Measurements from ENCODE around the gene DDR1.
A peak's percentile ranks its signal among the peaks of the same experiment; 100 is the strongest.
"Not testable (repeated sequence)": the region's sequence is repeated elsewhere in the genome, so short reads cannot be mapped to it uniquely, and the experiment has no call there.

DDR1 gene

DNA sequence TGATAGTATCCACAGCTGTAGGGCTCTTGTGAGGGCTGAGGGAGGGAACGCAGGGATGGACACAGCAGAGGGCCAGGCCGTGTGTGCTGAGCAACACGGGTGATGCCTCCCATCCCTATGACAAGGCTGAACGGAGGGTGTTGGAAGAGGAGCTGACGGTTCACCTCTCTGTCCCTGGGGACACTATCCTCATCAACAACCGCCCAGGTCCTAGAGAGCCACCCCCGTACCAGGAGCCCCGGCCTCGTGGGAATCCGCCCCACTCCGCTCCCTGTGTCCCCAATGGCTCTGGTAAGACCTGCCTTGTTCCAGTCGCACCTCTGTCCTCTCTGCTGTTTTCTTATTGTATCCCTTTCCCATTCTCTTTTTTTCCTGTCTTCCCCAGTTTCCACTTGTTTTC, 10.1 kb downstream of the DDR1 start:
- no peak for DNase-seq (ENCODE audit: low spot score)

DNA sequence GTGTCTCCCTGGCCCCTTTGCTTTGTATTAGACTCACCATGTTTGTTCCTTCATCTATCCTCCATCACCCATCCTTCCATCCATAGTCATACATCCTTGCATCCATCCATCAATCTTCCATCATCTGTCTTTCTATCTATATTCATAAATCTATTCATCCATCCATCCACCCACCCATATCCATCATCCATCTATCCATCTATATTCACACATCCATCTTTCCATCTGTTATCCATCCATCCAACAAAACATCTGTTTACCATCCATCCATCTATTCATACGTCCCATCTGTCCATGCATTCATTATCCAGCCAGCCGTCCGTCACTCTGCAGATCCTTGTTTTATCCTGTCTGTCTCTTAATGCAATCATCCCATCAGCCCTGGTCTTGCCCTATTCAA, 10.6 kb downstream of the DDR1 start:
- no peak for DNase-seq (ENCODE audit: low spot score)

DNA sequence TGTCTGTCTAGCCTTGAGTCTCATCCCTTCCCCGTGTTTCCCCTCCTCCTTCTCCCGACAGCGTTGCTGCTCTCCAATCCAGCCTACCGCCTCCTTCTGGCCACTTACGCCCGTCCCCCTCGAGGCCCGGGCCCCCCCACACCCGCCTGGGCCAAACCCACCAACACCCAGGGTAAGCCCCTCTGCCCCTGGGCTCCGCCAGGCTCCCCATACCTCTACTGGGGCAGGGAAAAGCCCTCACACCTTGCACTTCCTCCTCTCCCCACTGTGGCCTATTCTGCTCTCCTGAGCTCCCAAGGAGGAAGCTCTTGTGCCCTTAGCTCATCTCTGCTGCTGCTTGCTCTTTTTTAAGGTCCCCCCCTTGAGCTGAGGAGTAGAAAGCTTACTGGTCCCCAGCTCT, 11.0 kb downstream of the DDR1 start:
- DNase-seq (ENCODE audit: low spot score), result no peak

DNA sequence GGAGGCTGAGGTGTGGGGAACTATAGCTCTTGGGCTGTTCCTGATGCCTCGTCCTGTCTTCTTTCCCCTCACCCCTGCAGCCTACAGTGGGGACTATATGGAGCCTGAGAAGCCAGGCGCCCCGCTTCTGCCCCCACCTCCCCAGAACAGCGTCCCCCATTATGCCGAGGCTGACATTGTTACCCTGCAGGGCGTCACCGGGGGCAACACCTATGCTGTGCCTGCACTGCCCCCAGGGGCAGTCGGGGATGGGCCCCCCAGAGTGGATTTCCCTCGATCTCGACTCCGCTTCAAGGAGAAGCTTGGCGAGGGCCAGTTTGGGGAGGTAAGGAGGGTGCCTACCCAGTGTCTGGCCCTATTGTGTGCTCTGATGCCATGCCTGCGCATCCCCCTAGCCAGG, 12.2 kb downstream of the DDR1 start:
- DNase-seq (ENCODE audit: low spot score), result no peak

DNA sequence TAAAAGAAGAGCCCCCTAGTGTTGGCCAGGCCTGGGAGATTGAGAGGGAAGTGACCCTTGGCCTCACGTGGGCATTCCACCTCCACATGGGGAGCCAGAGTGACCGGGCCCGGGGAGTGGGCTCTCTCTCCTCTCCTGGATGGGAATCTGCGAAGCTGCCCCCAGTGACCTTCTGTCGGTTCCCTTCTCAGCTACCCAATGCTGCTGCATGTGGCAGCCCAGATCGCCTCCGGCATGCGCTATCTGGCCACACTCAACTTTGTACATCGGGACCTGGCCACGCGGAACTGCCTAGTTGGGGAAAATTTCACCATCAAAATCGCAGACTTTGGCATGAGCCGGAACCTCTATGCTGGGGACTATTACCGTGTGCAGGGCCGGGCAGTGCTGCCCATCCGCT, 13.6 kb downstream of the DDR1 start:
- DNase-seq (ENCODE audit: low spot score), result no peak

DNA sequence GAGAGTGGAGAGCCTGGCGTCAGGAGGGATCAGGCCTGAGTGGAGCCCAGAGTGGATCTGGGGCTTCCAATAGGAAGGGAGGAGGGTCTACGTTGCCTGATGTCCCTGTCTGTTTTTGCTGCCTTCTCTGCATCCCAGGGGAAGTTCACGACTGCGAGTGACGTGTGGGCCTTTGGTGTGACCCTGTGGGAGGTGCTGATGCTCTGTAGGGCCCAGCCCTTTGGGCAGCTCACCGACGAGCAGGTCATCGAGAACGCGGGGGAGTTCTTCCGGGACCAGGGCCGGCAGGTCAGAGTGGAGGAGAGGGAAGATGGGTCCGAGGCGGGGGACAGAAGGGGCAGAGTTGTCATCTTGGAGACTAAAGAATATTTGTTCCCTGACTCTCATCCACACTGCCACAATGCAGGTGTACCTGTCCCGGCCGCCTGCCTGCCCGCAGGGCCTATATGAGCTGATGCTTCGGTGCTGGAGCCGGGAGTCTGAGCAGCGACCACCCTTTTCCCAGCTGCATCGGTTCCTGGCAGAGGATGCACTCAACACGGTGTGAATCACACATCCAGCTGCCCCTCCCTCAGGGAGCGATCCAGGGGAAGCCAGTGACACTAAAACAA, 14.5 kb downstream of the DDR1 start:
- no peak for DNase-seq (ENCODE audit: low spot score)

DNA sequence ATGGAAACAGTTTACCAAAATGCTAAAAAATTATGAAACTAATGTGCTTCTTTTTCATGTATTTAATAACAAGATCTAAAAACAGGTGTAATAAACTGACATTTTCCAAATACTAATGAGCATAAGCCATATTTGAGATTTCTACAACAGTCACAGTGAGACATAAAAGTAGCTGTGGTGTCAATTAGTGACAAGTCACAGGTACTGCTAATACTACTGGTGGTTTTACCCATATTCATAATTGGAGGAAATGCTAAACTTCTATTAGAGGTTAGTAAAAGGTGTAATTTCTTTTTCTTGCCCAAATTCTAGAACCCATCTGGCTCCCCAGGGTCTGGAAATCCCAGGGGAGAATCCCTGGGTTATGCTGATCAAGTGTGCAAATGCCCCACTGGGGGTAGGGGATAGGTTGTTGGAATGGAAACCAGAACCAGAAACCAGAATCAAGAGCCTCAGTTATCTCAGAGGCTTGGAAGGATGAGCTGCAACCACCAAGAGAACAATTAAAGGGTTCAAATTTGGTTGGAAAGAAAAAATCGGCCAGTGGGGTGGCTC, 16.6 kb downstream of the DDR1 start:
- DNase-seq (ENCODE audit: low spot score), result no peak

DNA sequence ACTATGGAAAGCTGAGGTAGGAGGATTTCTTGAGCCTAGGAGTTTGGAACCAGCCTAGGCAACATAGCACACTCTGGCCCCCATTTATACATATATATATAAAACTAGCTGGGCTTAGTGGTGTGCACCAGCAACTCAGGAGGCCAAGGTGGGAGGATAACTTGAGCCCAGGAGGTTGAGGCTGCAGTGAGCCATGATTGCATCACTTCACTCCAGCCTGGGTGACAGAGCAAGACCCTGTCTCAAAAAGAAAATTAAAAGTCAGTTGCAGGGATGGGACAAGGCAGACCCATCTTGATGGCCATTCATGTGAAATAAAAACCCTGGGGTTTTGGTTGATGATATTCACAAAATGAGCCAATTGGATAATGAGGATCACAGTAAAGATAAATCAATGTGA, 17.1 kb downstream of the DDR1 start:
- DNase-seq (ENCODE audit: low spot score), result no peak

DNA sequence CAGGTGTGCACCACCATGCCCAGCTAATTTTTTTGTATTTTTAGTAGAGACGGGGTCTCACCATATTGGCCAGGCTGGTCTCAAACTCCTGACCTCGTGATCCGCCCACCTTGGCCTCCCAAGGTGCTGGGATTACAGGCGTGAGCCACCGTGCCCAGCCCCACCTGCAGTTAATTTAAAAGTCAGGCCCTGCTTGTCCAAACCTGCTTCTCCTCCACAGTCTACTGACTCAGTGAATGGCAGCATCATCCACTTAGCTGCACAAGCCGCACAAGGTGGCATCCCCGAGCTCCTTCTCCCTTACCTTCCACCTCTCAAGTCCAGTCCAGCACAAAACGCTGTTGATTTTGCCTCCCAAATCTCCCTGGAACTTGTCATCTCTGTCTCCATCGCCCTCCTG, 17.9 kb downstream of the DDR1 start:
- not testable (repeated sequence) for DNase-seq (ENCODE audit: low spot score)

DNA sequence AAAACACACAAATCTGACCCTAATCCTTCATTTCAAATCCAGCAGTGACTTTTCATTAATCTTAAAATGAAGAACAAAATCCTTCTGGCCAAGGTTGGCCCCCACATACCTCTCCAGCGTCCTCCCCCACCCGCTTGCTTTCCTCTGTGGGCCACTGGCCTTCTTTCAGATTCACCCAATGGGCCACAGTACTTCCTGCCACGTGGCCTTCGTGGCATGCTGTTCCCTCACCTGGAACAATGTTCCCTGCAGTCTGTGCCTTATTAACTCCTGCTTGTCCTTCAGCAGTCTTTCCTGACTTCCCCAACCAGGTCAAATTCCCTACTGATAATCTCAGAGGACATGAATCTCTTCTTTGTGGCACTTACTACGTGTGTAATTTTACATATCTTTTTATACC, 18.4 kb downstream of the DDR1 start:
- DNase-seq (ENCODE audit: low spot score), result no peak

DNA sequence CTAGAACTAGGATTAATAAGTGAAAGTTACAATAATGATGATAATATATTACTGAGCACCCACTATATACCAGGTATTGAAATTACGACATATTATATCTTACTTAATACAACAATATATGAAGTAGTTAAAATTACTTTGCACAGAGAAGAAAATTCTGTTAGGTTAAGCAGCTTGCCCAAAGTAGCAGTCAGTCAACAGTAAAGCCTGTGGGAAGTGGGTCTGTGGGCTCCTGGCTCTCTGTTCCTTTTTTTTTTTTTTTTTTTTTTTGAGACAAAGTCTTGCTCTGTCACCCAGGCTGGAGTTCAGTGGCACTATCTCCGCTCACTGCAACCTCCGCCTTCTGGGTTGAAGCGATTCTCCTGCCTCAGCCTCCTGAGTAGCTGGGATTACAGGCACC, 18.9 kb downstream of the DDR1 start:
- DNase-seq (ENCODE audit: low spot score), result no peak

DNA sequence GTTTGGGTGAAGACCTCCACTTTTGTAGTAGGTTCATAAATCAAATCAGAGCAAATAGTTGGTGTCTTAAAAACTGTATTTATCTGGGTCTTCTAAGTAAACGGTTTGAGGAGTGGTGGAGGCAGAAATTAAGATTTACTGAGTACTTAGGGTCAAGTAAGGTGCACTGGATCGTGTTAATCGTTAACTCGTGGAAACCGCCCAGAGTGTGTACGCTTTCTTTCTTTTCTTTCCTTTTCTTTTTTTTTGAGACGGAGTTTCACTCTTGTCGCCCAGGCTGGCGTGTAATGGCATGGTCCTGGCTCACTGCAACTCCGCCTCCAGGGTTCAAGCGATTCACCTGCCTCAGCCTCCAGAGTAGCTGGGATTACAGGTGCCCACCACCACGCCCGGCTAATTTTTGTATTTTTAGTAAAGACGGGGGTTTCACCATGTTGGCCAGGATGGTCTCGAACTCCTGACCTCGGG, 23.0 kb downstream of the DDR1 start:
- not testable (repeated sequence) for DNase-seq (ENCODE audit: low spot score)

DNA sequence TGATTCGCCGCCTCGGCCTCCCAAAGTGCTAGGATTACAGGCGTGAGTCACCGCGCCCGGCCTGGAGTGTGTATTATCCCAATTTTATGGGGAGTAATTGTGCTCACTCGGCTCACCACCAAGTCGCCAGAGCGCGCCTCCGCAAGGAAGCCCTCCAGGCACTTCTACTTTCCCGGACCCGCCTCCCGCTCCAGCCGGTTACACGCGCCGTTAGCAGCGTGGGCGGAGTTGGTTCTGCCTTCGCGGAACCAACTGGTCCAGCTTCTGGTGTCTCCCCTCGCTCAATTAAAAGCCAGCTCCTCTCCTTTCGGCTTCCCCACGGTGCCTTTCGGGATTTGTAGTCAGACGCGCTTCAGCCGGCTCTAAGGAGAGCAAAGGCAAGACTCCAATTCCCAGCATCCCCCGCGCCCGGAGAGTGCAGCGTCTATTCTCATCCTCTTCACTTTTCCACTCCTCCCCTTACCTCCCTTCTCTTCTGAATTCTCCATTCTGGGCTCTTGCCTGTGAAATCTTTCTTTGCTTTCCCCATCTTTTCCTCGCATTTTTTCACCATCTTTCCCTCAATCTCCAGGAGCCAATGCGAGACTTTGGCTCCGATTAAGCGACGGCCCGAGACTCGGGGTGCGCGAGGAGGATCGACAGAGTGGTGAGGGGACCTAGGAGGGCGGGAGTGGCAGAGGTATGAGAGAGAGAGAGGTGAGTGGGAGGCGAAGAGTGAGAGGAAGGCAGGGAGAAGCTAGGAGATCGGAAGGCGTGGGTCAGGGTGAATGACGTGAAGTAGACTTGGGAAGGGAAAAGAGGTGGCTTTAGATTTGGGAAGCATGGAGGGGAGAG, 23.7 kb downstream of the DDR1 start, which contains the start of gene GTF2H4:
TSS of gene GTF2H4 (plus strand) at position 450 of the 834 bp plus-strand sequence.
- peak; percentile 99 for DNase-seq (ENCODE audit: low spot score)

DNA sequence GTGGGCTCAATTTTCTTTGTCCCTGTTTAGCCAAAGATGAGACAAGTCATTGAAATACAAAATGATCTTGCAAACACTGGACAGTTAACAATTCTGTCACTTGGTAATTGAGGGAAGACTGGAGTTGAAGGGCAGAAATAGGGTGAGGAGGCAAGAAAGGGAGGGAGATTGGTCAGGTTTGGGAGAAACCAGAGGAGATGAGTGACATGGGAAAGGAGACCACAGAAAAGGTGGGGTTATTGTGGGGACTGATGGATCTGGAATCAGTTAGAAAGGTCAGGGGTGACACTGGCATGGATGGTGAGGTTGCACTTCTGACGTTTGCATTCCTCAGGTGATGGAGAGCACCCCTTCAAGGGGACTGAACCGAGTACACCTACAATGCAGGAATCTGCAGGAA, 24.4 kb downstream of the DDR1 start:
- no peak for DNase-seq (ENCODE audit: low spot score)

DNA sequence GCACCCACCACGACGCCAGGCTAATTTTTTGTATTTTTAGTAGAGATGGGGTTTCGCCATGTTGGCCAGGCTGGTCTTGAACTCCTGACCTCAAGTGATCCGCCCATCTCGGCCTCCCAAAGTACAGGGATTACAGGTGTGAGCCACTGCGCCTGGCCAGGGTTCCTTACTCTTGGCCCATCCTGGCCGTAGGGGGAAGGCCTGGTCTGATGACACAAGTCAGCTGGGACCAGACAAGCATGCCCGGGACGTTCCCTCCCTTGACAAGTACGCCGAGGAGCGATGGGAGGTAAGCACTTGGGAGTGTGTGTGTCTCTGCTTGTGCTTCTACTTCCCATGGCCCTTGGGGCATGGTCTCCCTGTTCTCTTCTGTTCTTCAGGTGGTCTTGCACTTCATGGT, 26.2 kb downstream of the DDR1 start:
- not testable (repeated sequence) for DNase-seq (ENCODE audit: low spot score)

DNA sequence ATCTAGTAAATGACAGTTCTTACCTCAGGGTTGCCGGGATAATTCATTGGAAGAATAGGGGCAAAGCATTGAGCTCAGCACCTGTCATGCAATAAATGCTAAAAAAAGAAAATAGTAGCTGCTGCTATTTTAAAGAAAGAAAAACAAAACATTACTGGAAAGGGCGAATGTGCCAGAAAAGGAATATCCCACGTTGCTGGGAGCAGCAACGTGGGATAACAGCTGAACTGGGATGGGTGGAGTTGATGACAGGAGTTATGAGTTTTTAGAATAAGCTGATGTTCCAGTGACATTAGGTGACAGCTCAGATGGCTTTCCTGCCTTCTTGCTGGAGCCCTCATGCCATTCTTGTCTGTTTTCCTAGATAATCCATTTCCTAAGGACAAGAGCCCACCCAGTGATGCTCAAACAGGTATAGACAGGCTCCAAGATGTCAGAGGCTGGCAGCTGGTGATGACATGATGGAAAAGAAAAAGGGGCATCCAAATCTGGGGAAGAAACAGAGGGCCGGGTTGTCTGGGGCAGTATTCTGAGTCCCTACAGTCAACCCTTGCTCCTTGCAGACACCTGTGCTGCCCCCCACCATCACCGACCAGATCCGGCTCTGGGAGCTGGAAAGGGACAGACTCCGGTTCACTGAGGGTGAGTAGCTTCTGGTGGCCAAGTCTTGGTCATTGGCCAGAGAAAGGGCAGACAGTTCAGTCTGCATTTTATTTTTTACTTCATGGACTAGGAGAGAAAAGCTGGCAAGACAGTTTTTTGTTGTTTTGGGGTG, 28.6 kb downstream of the DDR1 start:
- peak; percentile 11 for DNase-seq (ENCODE audit: low spot score)

DNA sequence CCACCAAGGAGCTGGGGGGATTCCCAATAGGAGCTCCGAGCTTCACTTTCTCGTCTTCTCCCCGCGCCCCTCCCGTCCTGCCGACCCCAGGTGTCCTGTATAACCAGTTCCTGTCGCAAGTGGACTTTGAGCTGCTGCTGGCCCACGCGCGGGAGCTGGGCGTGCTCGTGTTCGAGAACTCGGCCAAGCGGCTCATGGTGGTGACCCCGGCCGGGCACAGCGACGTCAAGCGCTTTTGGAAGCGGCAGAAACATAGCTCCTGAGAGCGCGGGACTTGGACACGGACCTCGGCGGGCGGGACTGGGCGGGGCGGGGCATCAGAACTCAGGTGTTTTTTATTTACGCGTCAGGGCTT, 29.4 kb downstream of the DDR1 start:
- DNase-seq (ENCODE audit: low spot score), result no peak

DNA sequence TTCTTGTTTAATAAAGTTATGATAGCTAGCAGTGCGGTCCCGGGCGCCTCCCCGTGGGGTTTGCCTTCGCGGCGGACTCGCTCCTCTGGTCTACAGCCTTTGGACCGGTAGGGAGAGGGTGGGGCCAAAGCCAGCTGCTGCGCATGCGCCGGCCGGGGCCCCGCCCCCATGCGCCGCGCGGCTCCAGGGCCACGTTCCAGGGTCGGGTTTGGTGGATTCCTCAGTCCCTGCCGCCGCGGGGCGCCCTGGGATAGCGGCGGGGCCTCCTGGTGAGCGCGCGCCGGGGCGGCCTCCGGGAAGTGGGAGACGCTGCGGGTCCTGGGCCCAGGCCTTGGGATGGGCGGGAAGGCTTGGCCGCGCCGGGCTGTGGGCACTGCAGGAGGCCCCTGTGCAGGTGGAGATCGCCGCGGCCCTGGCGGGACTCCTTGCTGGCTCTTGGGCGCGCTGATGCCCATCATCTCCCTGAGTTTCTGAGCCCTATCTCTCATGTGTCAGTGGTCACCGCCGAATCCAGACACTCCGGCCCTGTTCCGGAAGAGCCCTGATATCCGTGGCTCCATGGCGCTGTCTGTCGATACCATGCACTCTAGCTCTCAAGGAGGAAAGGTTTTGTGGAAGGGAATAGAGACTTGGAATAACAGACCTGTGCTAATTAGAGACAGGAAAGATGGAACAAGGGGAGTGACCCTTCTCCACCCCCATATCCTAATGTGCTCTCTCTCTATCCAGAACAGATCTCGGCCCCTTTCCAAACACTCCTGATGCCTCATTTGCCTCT, 29.9 kb downstream of the DDR1 start, which contains the start of gene VARS2:
TSS of gene VARS2 (plus strand) at position 163 of the 778 bp plus-strand sequence. CDS start at position 762, 599 bp downstream.
- DNase-seq (ENCODE audit: low spot score), result peak; percentile 85

DNA sequence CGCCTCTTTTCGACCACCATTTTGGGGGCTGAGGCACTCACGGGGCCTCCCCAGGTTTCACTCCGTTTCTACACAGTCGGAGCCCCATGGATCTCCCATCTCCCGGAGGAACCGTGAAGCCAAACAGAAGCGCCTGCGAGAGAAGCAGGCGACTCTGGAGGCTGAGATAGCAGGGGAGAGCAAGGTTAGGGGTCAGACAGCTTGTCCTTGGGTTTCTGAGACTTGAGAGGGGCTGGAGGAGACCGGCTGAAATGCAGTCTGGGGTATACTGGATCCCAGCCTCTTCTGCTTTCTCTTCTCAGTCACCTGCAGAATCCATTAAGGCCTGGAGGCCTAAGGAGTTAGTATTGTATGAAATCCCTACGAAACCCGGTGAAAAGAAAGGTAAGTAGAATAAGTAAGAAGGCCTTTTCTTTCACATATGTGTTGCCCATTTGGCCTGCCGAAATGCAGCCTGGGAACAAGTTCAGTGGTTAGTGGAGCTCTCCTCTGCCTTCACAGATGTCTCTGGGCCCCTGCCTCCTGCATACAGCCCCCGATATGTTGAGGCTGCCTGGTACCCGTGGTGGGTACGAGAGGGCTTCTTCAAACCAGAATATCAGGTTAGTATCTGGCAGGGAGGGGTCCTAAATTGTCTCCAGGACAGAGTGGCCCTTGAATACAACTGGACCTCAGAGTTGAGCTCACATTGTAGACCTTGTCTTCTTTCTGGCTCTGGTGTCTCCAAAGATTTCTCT, 30.7 kb downstream of the DDR1 start:
- DNase-seq (ENCODE audit: low spot score), result peak; percentile 34

DNA sequence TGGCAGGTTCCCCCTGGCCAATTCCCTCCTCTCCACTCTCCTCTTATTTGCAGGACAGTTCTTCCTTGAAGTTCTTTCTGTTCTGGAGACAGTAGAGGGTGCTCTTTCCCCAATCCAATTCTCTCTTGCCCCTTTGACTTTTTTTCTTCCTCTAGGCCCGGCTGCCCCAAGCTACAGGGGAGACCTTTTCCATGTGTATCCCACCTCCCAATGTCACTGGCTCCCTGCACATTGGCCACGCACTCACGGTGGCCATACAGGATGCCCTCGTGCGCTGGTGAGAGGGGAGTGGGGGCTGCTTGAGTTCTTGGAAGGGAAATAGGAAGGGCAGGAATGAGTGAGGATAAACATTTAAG, 31.2 kb downstream of the DDR1 start:
- DNase-seq (ENCODE audit: low spot score), result peak; percentile 82

DNA sequence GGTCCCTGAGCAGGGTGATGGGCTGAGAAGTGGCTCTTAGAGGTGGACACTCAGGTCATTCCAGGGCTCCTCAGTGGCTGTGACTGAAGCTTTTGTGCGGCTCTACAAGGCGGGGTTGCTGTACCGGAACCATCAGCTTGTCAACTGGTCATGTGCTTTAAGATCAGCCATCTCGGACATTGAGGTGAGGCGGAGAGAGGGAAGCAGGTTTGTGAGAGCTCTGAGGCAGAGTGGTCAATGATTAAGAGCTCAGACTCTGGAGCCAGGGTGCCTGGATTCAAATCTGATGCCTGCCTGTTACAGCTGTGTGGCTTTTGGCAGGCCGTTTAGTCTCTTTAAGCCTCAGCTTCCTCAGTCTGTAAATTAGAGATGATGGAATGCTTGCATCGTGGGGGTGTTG, 32.7 kb downstream of the DDR1 start:
- no peak for DNase-seq (ENCODE audit: low spot score)

All from cerebellar cortex (tissue), 1 donor.